NOMO-1 treated with DMSO at 0.1 percent for 48 hours (cell line): Measurements from ENCODE around the gene OR52K2.
"Not testable (repeated sequence)": the region's sequence is repeated elsewhere in the genome, so short reads cannot be mapped to it uniquely, and the experiment has no call there.

Experiments used
- DNase-seq: peaks from one replicate; lab custom pipeline; 2025; ENCODE audit not compliant: unreplicated experiment; lab: John Stamatoyannopoulos, UW

OR52K2 gene

GRCh38 chr11:4448995-4449394, at the start of gene OR52K2:
OR52K2 (plus strand) TSS chr11:4449295; CDS start chr11:4449340, 45 bp downstream.
- no peak for DNase-seq

DNA sequence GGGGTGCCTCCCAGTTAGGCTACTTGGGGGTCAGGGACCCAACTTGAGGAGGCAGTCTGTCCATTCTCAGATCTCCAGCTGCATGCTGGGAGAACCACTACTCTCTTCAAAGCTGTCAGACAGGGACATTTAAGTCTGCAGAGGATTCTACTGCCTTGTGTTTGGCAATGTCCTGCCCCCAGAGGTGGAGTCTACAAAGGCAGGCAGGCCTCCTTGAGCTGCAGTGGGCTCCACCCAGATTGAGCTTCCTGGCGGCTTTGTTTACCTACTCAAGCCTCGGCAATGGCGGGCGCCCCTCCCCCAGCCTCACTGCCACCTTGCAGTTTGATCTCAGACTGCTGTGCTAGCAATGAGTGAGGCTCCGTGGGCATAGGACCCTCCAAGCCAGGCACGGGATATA, 42.9 kb upstream of the OR52K2 start:
- not testable (repeated sequence) for DNase-seq

DNA sequence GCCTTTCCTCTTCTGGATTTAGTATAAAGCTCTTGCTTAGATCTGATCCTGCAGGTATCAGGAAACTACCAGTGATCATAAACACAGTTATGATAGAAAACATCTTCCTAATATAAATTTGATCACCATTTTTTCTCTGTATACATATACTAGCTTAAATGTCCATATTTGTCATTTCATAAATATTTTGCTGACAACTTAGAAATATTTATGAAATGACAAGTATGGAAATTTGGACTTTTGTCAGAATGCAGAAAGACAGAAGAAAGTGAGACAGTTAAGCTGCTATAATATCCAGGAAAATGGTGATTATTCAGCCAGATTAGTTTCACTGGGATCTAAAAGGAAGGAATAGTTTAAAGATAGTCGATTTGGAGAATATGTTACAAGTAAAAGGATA, 32.8 kb upstream of the OR52K2 start:
- DNase-seq = no peak

GRCh38 chr11:4416816-4417215, 32.3 kb upstream of the OR52K2 start:
- DNase-seq = no peak

GRCh38 chr11:4418403-4418802, 30.7 kb upstream of the OR52K2 start:
- no peak for DNase-seq

DNA sequence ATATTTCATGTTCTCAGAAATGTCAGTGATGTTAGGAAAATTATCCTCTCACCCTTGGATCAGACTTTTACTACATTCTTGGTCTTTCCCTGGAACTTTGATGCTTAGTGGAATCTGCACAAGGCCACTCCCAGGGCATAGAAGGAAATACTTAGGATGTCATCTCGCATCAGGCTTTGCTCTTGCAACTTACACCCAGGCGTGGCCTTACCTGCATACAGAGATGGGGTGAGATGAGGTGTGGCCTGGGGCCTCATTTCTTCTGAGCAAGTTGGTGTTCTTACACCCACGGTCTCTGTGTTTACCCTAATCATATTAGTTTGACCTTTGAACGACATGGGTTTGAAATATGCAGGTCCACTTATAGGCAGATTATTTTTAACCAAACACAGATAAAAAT, 19.0 kb upstream of the OR52K2 start:
- no peak for DNase-seq

- DNase-seq = peak; percentile 79
Observed at GRCh38 chr11:4433856-4434255, 15.2 kb upstream of the OR52K2 start.

- peak; percentile 29 for DNase-seq
Observed at GRCh38 chr11:4436411-4436810, 12.7 kb upstream of the OR52K2 start.

DNA sequence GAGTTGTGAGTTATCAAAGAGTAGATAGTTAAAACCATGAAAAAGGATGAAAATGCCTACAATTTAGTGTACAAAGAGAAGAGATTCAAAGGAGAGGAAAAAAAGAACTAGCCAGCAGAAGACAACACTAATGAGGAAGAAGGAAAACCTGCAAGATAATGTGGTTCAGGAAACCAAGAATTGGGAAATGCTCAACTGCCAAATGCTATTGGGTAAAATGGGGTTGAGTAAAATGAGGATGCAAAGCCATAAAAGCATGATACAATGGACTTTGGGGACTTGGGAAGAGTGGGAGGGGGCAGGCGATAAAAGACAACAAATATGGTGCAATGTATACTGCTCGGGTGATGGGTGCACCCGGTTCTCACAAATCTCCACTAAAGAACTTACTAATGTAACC, 7.6 kb upstream of the OR52K2 start:
- DNase-seq = peak; percentile 84

DNA sequence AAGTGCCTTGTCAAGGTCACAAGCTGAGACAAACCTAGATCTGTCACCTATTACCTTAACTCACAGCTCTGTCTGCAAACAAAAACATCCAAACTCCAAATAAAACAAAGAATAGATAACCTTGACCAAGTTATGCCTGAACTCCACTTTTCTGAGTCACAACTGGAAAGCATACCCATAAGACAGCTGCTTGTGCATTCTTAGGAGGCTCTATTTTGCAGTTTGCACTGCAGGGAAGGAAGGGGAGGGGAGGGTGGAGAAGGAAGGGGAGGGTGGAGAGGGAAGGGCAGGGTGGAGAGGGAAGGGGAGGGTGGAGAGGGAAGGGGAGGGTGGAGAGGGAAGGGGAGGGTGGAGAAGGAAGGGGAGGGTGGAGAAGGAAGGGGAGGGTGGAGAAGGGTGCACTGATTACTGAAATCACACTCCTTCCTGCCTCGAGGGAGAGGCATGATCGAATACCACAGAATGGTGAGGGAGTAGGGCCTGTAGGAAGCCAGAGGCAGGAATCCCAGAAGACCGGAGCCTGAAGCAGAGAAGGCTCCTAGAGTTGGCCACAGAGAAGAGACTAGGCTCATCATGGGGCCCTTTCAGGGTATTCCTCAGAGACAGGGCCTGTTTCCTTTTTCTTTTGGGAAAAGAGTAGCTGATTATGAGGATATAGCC, 5.7 kb upstream of the OR52K2 start:
- no peak for DNase-seq

DNA sequence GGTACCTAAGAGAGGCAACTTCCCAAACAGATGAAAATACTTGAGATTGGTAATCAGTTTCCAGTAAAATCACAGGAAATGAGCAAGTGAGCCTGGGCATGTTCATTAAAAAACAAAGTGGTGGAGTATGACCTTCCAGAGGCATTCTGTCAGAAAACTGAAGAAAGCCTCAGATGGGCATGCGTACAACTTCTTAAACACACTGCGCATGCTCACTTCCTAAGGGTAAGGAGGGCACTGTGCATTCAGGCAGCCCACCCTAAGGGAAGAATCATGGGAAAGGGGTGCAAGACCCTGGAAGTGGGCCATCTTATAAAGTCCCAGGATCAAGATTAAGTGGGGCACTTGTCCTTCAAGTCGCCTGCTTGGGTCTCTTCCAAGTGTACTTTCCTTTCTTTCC, 4.0 kb downstream of the OR52K2 start:
- DNase-seq = no peak

DNA sequence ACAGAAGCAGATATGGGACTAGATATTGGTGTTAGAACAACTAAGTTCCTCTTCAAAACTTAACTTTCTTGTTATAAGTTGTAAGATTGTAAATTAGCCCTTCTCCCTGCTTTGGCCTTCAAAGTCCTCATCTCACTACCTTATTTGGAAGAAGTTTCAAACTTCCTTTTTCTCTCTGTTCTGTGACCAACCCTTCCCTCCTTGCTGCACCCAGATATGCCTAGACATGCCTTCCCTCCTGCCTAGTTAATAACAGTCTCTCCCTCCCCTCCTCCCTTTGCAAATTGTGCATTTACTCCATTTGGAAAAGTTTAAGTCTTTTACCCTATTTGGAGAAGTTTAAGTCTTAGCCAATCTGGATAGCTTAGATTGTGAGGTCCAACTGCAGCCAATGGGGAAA, 4.9 kb downstream of the OR52K2 start:
- peak; percentile 44 for DNase-seq

- DNase-seq = peak; percentile 94
Observed at GRCh38 chr11:4455419-4455818, 6.3 kb downstream of the OR52K2 start.

DNA sequence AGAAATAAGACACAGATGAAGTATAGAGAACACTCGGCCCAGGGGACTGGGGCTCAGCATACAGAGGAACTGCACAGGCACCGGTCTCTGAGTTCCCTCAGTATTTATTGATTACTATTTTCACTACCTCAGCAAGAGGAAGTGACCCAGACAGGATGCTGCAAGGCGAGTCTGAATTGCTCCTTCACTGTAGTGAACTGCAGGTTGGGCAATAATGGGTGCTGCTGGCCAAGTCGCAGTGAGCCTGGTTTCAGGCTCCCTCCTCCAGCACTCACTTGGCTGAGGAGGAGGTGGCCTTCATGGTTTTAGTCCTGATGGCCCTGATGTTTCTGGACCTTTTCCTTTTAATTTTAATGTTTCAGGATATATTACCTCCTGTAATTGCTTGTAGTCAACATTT, 10.4 kb downstream of the OR52K2 start:
- DNase-seq = peak; percentile 90

DNA sequence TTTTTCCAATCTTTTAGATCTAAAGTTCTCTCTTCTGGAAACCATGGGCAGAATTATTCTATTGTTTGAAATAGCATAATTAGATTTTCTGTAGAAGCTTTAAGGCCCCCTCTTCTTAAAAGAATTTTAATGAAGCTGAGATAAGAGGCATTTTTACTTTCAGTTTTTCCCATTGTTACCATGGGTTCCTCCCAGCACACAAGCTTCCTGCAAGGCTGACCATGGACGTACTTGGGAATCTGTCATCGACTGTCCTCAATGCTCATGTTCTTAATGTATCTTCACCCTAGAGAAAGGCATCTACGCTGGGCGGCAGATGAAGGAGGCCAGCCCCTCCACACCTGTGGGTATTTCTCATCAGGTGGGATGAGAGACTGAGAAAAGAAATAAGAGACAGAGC, 11.1 kb downstream of the OR52K2 start:
- DNase-seq = no peak

DNA sequence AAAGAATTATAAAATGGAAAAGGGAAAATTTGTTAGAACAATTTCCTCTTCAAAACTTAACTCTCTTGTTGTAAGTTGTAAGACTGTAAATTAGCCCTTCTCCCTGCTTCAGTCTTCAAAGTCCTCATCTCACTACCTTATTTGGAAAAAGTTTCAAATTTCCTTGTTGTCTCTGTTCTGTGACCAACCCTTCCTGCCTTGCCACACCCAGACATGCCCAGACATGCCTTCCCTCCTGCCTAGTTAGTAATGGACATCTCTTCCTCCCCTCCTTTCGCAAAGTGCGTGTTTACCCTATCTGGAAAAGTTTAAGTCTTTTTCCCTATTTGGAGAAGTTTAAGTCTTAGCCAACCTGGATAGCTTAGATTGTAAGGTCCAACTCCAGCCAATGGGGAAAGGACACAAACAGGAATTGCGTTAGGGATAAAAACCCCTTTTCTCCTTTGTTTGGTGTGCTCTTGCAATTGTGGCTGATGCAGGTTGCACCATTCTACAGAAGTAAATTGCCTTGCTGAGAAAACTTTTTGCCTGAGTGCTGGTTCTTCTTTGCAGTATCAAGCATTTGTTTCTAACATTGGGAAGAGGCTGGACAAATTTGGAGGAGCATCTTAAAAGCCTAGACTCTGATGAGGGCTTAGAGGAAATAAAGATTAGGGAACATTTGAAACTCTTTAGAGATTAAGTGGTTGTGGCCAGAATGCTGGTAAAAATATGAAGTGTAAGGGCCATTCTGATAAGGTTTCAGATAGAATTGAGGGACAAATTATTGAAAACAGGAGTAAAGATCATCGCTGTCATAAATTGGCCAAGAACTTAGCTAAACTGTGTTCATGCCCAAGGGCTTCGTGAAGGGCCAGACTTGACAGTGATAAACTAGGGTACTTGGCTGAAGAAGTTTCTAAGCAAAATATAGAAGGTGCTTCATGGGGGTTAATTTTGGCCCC, 15.4 kb downstream of the OR52K2 start:
- no peak for DNase-seq

GRCh38 chr11:4465407-4465806, 16.3 kb downstream of the OR52K2 start:
- DNase-seq = no peak

- DNase-seq = no peak
Observed at GRCh38 chr11:4466131-4466870, 17.2 kb downstream of the OR52K2 start.

- peak; percentile 49 for DNase-seq
Observed at GRCh38 chr11:4466871-4467442, 17.9 kb downstream of the OR52K2 start.

DNA sequence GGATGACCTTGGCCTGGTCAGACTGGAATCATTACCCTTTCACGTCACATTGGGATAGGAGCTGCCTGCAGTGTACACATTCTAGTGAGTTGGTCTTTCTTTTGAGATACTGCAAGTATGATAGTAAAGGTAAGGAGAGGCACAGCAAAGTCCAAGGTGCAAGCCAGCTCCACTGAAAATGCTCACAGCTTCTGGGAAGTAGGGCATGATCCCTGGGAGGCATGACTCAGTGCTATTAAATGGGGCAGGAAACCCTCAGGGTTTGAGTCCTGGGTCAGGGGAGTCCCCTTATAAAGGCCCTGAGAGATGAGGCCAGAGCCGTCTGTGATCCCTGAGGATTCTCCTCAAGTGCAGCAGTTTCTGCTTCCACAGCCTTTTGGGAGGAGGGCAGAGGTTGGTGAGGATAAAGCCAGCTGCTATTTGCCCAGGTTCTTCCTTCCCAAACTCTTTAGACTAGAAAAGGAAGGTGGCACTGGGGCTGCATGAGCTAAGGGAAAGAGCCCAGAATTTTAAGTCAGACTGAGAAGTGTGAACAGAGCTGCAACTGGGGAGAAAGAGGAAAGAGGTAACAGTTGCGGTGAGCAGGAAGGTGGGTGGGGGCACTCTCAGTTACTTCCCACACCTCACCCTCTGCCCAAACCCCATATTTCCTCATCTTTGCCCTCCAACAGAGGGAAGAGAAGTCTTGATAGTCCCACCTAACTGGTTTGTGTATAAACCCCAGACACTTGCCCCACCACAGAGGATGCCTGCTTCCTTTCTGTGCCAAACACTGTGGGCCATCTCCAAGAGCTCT, 18.9 kb downstream of the OR52K2 start:
- peak; percentile 64 for DNase-seq
